Measurements from ENCODE around the gene ALAS1.

GRCh38 chr3:52230889-52231499 is 33.0 kb downstream of the ALAS1 start:
- TF ChIP-seq CTCF (IDR thresholded peaks at IDR 0.05) (no peak), POLR2A (IDR thresholded peaks at IDR 0.05) (no peak)

Measured in body of pancreas (tissue), 4 donors.